ENCODE results near the gene ATP8A2. TPM values are rescaled to one million over a fixed set of nuclear protein-coding genes. Genes with fewer than 3 reads are reported as not detected.

ATP8A2 gene
- total RNA-seq, 4 donors from 2014 or later, result not detected

DNA sequence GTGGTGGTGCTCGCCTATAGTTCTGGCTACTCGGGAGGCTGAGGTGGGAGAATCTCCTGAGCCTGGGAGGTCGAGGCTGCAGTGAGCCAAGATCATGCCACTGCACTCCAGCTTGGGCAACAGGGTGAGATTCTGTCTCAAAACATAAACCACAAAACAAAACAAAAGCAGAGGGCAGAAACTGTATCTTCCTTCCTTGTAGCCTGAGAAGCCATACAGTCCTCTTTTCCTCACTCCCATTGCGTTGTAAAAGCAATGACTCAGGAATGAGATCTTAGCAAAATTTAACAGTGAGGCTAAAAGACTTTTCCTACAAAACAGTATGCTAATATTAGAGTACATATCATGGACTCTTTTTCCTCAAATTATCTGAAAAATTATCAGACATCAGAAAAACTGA is 549.2 kb downstream of the ATP8A2 start:
- ATAC-seq (no peak), DNase-seq (no peak)
- intact Hi-C loops (cut with DNase I; ENCODE audit: low total_unique reads), result no loop called here
- Histone ChIP-seq H3K9me3 (no peaks in the 10 kb centered on the region), H3K27ac (no peak overlapping the region), H3K4me3 (no peak overlapping the region), H3K4me1 (no peaks in the 10 kb centered on the region), H3K27me3 (no peaks in the 10 kb centered on the region), H3K36me3 (no peaks in the 10 kb centered on the region)
- TF ChIP-seq POLR2A (IDR thresholded peaks at IDR 0.05) (no peak), CTCF (IDR thresholded peaks at IDR 0.05 in 4 of 5, conservative IDR thresholded peaks at IDR 0.05 in 1 of 5) (no peak)
- in situ Hi-C loops (cut with MboI; ENCODE audit: low sequenced_read_pairs in 4 of 4), result no loop called here

- Histone ChIP-seq H3K4me3 (no peak overlapping the region), H3K27ac (no peak overlapping the region), H3K4me1 (no peaks in the 10 kb centered on the region), H3K9me3 (no peaks in the 10 kb centered on the region), H3K36me3 (no peaks in the 10 kb centered on the region), H3K27me3 (no peaks in the 10 kb centered on the region)
- in situ Hi-C loops (cut with MboI; ENCODE audit: low sequenced_read_pairs in 4 of 4), result no loop called here
- no peak for ATAC-seq
- intact Hi-C loops (cut with DNase I; ENCODE audit: low total_unique reads), result no loop called here
- TF ChIP-seq CTCF (IDR thresholded peaks at IDR 0.05 in 4 of 5, conservative IDR thresholded peaks at IDR 0.05 in 1 of 5), result no peak
- TF ChIP-seq POLR2A (IDR thresholded peaks at IDR 0.05), result no peak
- DNase-seq, result no peak
Measured at GRCh38 chr13:25922376-25922775, 550.6 kb downstream of the ATP8A2 start.

- in situ Hi-C loops (cut with MboI; ENCODE audit: low sequenced_read_pairs in 4 of 4), result no loop called here
- no peak for TF ChIP-seq POLR2A (IDR thresholded peaks at IDR 0.05)
- no peak for TF ChIP-seq CTCF (IDR thresholded peaks at IDR 0.05 in 4 of 5, conservative IDR thresholded peaks at IDR 0.05 in 1 of 5)
- intact Hi-C loops (cut with DNase I; ENCODE audit: low total_unique reads), result no loop called here
- Histone ChIP-seq H3K27ac (no peak overlapping the region), H3K27me3 (no peaks in the 10 kb centered on the region), H3K9me3 (no peaks in the 10 kb centered on the region), H3K4me1 (no peaks in the 10 kb centered on the region), H3K36me3 (no peaks in the 10 kb centered on the region), H3K4me3 (no peak overlapping the region)
- ATAC-seq (no peak), DNase-seq (no peak)
Measured at GRCh38 chr13:25923217-25924085, 551.7 kb downstream of the ATP8A2 start.

GRCh38 chr13:25927363-25927762 is 555.6 kb downstream of the ATP8A2 start:
- DNase-seq (no peak), ATAC-seq (no peak)
- H3K4me1 ChIP-seq, result no peaks in the 10 kb centered on the region
- no peaks in the 10 kb centered on the region for H3K36me3 ChIP-seq
- in situ Hi-C loops (cut with MboI; ENCODE audit: low sequenced_read_pairs in 4 of 4), result no loop called here
- no peaks in the 10 kb centered on the region for H3K27me3 ChIP-seq
- H3K27ac ChIP-seq, result no peak overlapping the region
- H3K9me3 ChIP-seq, result no peaks in the 10 kb centered on the region
- intact Hi-C loops (cut with DNase I; ENCODE audit: low total_unique reads), result no loop called here
- TF ChIP-seq POLR2A (IDR thresholded peaks at IDR 0.05), result no peak
- no peak for TF ChIP-seq CTCF (IDR thresholded peaks at IDR 0.05 in 4 of 5, conservative IDR thresholded peaks at IDR 0.05 in 1 of 5)
- H3K4me3 ChIP-seq, result no peak overlapping the region
